Suprapubic skin (tissue), 4 donors: ENCODE results near the gene CSF1. TPM values are rescaled to one million over a fixed set of nuclear protein-coding genes. Genes with fewer than 3 reads are reported as not detected.
A peak's percentile ranks its signal among the peaks of the same experiment; 100 is the strongest.

Experiments
- DNase-seq, 2 donors: peaks; one replicate each; pipeline ENCODE4 v3.0.0-alpha.2; 2019; ENCODE audit warnings: low spot score in 2 of 2
- H3K27ac ChIP-seq: fragments of 200-600 bp; sonication (generic); one replicate; pipeline ENCODE4 v1.5.1; 2019
- H3K27me3 ChIP-seq: fragments of 200-600 bp; sonication (generic); one replicate; pipeline ENCODE4 v1.5.1; 2019
- H3K36me3 ChIP-seq: fragments of 200-600 bp; sonication (generic); one replicate; pipeline ENCODE4 v1.5.1; 2019
- H3K4me1 ChIP-seq: fragments of 200-600 bp; sonication (generic); one replicate; pipeline ENCODE4 v1.5.1; 2019
- H3K4me3 ChIP-seq: fragments of 200-600 bp; sonication (generic); one replicate; pipeline ENCODE4 v1.5.1; 2019; ENCODE audit warnings: mild to moderate bottlenecking
- H3K9me3 ChIP-seq: fragments of 200-600 bp; sonication (generic); one replicate; pipeline ENCODE4 v1.5.1; 2019
- EP300 ChIP-seq: sonication (generic); formaldehyde crosslinking; IDR thresholded peaks from one replicate; pipeline ENCODE4 v1.6.1; 2017; ENCODE audit warnings: antibody characterized with exemption
- POLR2A ChIP-seq, 2 donors: fragments of 450-650 bp; IDR thresholded peaks; one replicate each; pipeline ENCODE4 v1.6.1; 2017; ENCODE audit warnings: antibody characterized with exemption in 2 of 2, mild to moderate bottlenecking in 2 of 2, moderate library complexity in 2 of 2
- POLR2AphosphoS5 ChIP-seq, 3 donors: sonication (generic); formaldehyde crosslinking; IDR thresholded peaks; one replicate each; pipeline ENCODE4 v1.6.1; 2017; ENCODE audit warnings: antibody characterized with exemption in 3 of 3
- WGBS: methylation state at CpG from one replicate; pipeline ENCODE4 v1.1.5; 2018; 5-methylcytosine and 5-hydroxymethylcytosine counted together
- total RNA-seq, 4 donors: library from RNA; depleted of rRNA; stranded (reverse); fragments of >200 nt; gene quantifications; one replicate each; pipeline ENCODE4 v1.1.0, GENCODE V29; 2016
- TF ChIP-seq, protein P1 (sequence below), 2 donors: fragments of 200-600 bp in 1 of 2; fragments of 450-650 bp in 1 of 2; sonication (generic) in 1 of 2; IDR thresholded peaks; one replicate each; pipeline ENCODE4 v1.5.1; 2016 to 2019; ENCODE audit warnings: antibody characterized with exemption in 2 of 2, mild to moderate bottlenecking in 1 of 2, moderate library complexity in 1 of 2

Gene CSF1
- total RNA-seq, 4 donors from 2014 or later, result 12.6 to 39.1 (median 17.5) TPM

GRCh38 chr1:109913360-109913879, 2.8 kb downstream of the CSF1 start:
- Histone ChIP-seq H3K9me3 (no peaks in the 10 kb centered on the region), H3K4me1 (peaks cover 53% of the 10 kb centered on the region), H3K27ac (peak overlapping the region; percentile 91), H3K27me3 (no peaks in the 10 kb centered on the region), H3K4me3 (peak overlapping the region; percentile 79), H3K36me3 (peaks cover 23% of the 10 kb centered on the region)
- DNase-seq, result no peak
- WGBS, result 10% methylated on average over 1 of the region's 1 CpG
- TF ChIP-seq EP300 (no peak), POLR2AphosphoS5 (IDR thresholded peaks at IDR 0.05) (no peak), POLR2A (IDR thresholded peaks at IDR 0.05) (no peak)
- TF ChIP-seq, protein P1, sequence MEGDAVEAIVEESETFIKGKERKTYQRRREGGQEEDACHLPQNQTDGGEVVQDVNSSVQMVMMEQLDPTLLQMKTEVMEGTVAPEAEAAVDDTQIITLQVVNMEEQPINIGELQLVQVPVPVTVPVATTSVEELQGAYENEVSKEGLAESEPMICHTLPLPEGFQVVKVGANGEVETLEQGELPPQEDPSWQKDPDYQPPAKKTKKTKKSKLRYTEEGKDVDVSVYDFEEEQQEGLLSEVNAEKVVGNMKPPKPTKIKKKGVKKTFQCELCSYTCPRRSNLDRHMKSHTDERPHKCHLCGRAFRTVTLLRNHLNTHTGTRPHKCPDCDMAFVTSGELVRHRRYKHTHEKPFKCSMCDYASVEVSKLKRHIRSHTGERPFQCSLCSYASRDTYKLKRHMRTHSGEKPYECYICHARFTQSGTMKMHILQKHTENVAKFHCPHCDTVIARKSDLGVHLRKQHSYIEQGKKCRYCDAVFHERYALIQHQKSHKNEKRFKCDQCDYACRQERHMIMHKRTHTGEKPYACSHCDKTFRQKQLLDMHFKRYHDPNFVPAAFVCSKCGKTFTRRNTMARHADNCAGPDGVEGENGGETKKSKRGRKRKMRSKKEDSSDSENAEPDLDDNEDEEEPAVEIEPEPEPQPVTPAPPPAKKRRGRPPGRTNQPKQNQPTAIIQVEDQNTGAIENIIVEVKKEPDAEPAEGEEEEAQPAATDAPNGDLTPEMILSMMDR (IDR thresholded peaks at IDR 0.05), result no peak

DNA sequence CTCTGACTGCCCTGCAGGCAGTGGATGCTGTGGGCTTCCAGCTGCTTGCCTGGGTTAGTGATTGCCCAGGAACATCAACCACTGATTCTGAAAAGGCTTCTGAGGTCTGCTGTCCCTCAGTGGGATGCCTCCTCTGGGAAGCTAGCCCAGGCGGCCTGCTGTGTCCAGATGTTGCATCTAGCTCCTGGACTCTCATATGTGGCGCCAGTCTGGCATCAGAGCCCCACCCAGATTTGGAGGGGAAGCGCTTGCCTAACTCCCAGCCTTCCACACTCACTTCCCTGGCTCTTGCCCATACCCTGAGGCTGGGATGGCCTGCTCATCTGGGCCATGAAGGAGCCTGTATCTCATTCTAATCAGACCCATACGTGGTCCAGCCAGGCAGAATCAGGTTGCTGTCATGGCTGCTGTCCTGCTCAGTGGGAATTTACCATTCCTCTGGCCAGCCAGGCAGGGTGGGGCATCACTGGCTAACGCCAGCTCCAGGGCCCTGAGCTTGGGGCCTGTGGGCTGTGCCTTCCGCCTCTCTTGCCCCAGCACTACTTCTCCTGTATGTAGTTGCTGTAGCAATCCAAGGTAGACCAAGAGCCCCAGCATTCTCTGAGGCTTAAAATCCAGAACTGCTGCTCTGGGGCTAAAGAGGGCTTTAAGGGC, 4.1 kb downstream of the CSF1 start:
- peak; percentile 88 to 92 for DNase-seq
- TF ChIP-seq, protein P1 (IDR thresholded peaks at IDR 0.05), result no peak
- TF ChIP-seq POLR2AphosphoS5 (IDR thresholded peaks at IDR 0.05) (peak in 1 of 3 donors; percentile 17), EP300 (no peak), POLR2A (IDR thresholded peaks at IDR 0.05) (no peak)
- peak overlapping the region; percentile 79 for H3K4me3 ChIP-seq
- peak overlapping the region; percentile 66 for H3K27ac ChIP-seq
- H3K36me3 ChIP-seq, result peaks cover 36% of the 10 kb centered on the region
- WGBS, result 45% methylated on average over 2 of the region's 6 CpGs
- H3K9me3 ChIP-seq, result no peaks in the 10 kb centered on the region
- peaks cover 48% of the 10 kb centered on the region for H3K4me1 ChIP-seq
- H3K27me3 ChIP-seq, result no peaks in the 10 kb centered on the region

DNA sequence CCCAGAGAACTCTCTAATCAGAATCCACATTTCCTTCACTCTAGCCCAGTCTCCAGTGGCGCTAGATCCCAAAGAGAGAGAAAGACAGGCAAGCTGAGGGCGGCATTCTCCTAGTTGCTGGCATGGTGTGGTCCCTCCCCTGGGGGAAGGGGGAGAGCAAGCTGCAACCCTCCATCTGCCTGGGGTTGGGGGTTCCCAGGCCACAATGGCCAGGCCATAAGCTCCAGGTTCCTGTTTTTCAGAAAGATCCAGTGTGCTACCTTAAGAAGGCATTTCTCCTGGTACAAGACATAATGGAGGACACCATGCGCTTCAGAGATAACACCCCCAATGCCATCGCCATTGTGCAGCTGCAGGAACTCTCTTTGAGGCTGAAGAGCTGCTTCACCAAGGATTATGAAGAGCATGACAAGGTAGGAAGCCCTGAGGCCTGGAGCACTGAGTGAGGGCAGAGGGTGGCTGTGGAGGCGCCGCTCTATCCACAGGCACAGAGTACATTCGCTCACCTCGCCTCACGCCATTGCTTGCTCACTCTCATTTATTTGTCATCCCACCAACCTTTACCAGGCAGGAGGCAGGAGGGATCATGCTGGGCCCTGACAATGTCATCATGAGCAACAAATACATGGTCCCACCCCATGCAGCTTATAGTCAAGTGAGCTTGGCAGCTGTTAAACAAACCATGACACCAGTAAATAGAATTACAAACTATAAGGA, 6.6 kb downstream of the CSF1 start:
- Histone ChIP-seq H3K27ac (no peak overlapping the region), H3K4me3 (no peak overlapping the region), H3K4me1 (peaks cover 33% of the 10 kb centered on the region), H3K27me3 (no peaks in the 10 kb centered on the region), H3K36me3 (peaks cover 61% of the 10 kb centered on the region), H3K9me3 (no peaks in the 10 kb centered on the region)
- TF ChIP-seq, protein P1 (IDR thresholded peaks at IDR 0.05), result no peak
- TF ChIP-seq POLR2AphosphoS5 (IDR thresholded peaks at IDR 0.05) (no peak), EP300 (no peak), POLR2A (IDR thresholded peaks at IDR 0.05) (no peak)
- DNase-seq, result no peak
- WGBS, result 84% methylated on average over 8 of the region's 9 CpGs

- no peak for TF ChIP-seq EP300
- TF ChIP-seq, protein P1 (IDR thresholded peaks at IDR 0.05), result no peak
- no peak for TF ChIP-seq POLR2AphosphoS5 (IDR thresholded peaks at IDR 0.05)
- TF ChIP-seq POLR2A (IDR thresholded peaks at IDR 0.05), result no peak
- 82% methylated on average over 6 of the region's 6 CpGs for WGBS
Measured at GRCh38 chr1:109917768-109918606, 7.3 kb downstream of the CSF1 start.

More at GRCh38 chr1:109917768-109918606, 7.3 kb downstream of the CSF1 start:
- H3K27ac ChIP-seq, result no peak overlapping the region
- no peaks in the 10 kb centered on the region for H3K27me3 ChIP-seq
- H3K36me3 ChIP-seq, result peaks cover 69% of the 10 kb centered on the region
- peaks cover 25% of the 10 kb centered on the region for H3K4me1 ChIP-seq
- no peaks in the 10 kb centered on the region for H3K9me3 ChIP-seq
- no peak for DNase-seq
- H3K4me3 ChIP-seq, result no peak overlapping the region
